Ovary (tissue), 3 donors: Measurements from ENCODE around the gene GCC2.

Source experiments
- EP300 ChIP-seq: sonication (generic); formaldehyde crosslinking; IDR thresholded peaks from one replicate; pipeline ENCODE4 v1.6.1; 2017; ENCODE audit warnings: antibody characterized with exemption
- POLR2A ChIP-seq: fragments of 450-650 bp; IDR thresholded peaks from one replicate; pipeline ENCODE4 v1.6.1; 2017; ENCODE audit warnings: antibody characterized with exemption, mild to moderate bottlenecking, moderate library complexity
- TF ChIP-seq, protein P1 (sequence below), 3 donors: fragments of 450-650 bp in 2 of 3; fragments of 200-600 bp in 1 of 3; IDR thresholded peaks; one replicate each; pipeline versions ENCODE4 v1.5.1 to v1.8.0; 2016 to 2022; ENCODE audit warnings: antibody characterized with exemption in 3 of 3, mild to moderate bottlenecking in 1 of 3
- donor health status: DM: no; HTN: no; CAD: no.

GRCh38 chr2:108554528-108554927, 105.5 kb downstream of the GCC2 start:
- no peak for TF ChIP-seq POLR2A
- TF ChIP-seq, protein P1, sequence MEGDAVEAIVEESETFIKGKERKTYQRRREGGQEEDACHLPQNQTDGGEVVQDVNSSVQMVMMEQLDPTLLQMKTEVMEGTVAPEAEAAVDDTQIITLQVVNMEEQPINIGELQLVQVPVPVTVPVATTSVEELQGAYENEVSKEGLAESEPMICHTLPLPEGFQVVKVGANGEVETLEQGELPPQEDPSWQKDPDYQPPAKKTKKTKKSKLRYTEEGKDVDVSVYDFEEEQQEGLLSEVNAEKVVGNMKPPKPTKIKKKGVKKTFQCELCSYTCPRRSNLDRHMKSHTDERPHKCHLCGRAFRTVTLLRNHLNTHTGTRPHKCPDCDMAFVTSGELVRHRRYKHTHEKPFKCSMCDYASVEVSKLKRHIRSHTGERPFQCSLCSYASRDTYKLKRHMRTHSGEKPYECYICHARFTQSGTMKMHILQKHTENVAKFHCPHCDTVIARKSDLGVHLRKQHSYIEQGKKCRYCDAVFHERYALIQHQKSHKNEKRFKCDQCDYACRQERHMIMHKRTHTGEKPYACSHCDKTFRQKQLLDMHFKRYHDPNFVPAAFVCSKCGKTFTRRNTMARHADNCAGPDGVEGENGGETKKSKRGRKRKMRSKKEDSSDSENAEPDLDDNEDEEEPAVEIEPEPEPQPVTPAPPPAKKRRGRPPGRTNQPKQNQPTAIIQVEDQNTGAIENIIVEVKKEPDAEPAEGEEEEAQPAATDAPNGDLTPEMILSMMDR (IDR thresholded peaks at IDR 0.05): no peak
- no peak for TF ChIP-seq EP300
